ENCODE data around the gene CLCN2.

Gene CLCN2

DNA sequence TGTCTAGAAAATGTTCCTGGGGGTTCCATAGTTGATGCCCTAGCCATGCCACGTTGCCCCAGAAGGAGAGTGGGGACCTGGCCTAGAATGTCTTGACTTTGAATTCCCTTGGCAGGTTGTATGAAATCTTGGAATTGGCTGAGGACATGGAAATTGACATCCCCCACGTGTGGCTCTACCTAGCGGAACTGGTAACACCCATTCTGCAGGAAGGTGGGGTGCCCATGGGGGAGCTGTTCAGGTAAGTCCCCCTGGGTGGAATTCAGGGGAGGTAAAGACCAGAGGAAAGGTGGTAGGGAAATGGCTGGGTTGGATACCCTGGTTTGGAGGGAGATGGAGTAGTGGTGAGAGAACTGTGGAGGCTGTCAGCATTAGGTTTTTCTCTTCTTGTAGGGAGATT is 32.9 kb downstream of the CLCN2 start:
- TF ChIP-seq, protein P1, sequence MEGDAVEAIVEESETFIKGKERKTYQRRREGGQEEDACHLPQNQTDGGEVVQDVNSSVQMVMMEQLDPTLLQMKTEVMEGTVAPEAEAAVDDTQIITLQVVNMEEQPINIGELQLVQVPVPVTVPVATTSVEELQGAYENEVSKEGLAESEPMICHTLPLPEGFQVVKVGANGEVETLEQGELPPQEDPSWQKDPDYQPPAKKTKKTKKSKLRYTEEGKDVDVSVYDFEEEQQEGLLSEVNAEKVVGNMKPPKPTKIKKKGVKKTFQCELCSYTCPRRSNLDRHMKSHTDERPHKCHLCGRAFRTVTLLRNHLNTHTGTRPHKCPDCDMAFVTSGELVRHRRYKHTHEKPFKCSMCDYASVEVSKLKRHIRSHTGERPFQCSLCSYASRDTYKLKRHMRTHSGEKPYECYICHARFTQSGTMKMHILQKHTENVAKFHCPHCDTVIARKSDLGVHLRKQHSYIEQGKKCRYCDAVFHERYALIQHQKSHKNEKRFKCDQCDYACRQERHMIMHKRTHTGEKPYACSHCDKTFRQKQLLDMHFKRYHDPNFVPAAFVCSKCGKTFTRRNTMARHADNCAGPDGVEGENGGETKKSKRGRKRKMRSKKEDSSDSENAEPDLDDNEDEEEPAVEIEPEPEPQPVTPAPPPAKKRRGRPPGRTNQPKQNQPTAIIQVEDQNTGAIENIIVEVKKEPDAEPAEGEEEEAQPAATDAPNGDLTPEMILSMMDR (conservative IDR thresholded peaks at IDR 0.05; ENCODE audit: low read depth, low read length): no peak
- H3K4me3 ChIP-seq (ENCODE audit: low read length): no peak overlapping the region
- no peak for DNase-seq (ENCODE audit: low read depth)

DNA sequence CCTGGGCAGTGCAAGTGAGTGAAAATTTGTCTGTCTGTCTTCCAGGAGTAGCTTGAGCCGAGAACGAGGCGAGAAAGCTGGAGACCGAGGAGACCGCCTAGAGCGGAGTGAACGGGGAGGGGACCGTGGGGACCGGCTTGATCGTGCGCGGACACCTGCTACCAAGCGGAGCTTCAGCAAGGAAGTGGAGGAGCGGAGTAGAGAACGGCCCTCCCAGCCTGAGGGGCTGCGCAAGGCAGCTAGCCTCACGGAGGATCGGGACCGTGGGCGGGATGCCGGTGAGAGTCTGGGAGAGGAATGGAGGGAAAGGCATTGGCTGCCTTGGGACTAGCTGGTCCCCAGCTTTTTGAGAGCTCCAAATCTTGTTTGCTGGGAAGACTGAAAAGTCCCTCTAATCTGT is 34.2 kb downstream of the CLCN2 start:
- TF ChIP-seq, protein P1 (conservative IDR thresholded peaks at IDR 0.05; ENCODE audit: low read depth, low read length): no peak
- DNase-seq (ENCODE audit: low read depth): no peak
- no peak overlapping the region for H3K4me3 ChIP-seq (ENCODE audit: low read length)

GRCh38 chr3:184325715-184326369 is 35.6 kb downstream of the CLCN2 start:
- TF ChIP-seq, protein P1 (conservative IDR thresholded peaks at IDR 0.05; ENCODE audit: low read depth, low read length): no peak
- no peak for DNase-seq (ENCODE audit: low read depth)
- H3K4me3 ChIP-seq (ENCODE audit: low read length): no peak overlapping the region

GRCh38 chr3:184325269-184325668 is 36.1 kb downstream of the CLCN2 start:
- no peak overlapping the region for H3K4me3 ChIP-seq (ENCODE audit: low read length)
- no peak for DNase-seq (ENCODE audit: low read depth)
- TF ChIP-seq, protein P1 (conservative IDR thresholded peaks at IDR 0.05; ENCODE audit: low read depth, low read length): no peak

GRCh38 chr3:184323696-184324095 is 37.7 kb downstream of the CLCN2 start:
- no peak overlapping the region for H3K4me3 ChIP-seq (ENCODE audit: low read length)

DNA sequence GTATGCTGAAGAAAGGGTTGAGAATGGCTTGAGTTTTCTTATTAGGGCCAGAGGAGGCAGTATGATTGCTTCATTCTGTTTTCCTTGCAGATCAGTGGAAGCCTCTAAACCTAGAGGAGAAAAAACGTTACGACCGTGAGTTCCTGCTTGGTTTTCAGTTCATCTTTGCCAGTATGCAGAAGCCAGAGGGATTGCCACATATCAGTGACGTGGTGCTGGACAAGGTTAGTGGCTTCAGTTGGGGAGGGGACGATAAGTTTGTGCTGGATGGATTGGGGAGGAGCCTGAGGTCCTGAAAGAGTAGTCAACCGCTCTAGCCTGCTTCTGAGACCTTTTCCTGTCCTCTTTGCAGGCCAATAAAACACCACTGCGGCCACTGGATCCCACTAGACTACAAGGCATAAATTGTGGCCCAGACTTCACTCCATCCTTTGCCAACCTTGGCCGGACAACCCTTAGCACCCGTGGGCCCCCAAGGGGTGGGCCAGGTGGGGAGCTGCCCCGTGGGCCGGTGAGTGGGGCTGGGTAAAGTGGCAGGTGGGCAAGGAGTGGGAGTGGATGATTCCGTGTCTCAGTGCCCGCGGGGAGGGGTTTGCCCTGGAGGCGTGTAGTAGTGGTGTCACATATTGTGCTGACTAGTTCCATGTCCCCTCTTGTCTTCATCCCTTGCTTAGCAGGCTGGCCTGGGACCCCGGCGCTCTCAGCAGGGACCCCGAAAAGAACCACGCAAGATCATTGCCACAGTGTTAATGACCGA is 38.5 kb downstream of the CLCN2 start:
- DNase-seq (ENCODE audit: low read depth): no peak
- TF ChIP-seq, protein P1 (conservative IDR thresholded peaks at IDR 0.05; ENCODE audit: low read depth, low read length): no peak
- no peak overlapping the region for H3K4me3 ChIP-seq (ENCODE audit: low read length)

More at GRCh38 chr3:184323696-184324095, 37.7 kb downstream of the CLCN2 start:
- TF ChIP-seq, protein P1 (conservative IDR thresholded peaks at IDR 0.05; ENCODE audit: low read depth, low read length): no peak
- no peak for DNase-seq (ENCODE audit: low read depth)

DNA sequence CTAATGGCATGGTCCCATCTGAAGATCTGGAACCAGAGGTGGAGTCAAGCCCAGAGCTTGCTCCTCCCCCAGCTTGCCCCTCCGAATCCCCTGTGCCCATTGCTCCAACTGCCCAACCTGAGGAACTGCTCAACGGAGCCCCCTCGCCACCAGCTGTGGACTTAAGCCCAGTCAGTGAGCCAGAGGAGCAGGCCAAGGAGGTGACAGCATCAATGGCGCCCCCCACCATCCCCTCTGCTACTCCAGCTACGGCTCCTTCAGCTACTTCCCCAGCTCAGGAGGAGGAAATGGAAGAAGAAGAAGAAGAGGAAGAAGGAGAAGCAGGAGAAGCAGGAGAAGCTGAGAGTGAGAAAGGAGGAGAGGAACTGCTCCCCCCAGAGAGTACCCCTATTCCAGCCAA is 39.7 kb downstream of the CLCN2 start:
- no peak for DNase-seq (ENCODE audit: low read depth)
- TF ChIP-seq, protein P1 (conservative IDR thresholded peaks at IDR 0.05; ENCODE audit: low read depth, low read length): no peak
- H3K4me3 ChIP-seq (ENCODE audit: low read length): no peak overlapping the region
